Measurements from ENCODE around the gene GPR180. TPM values are rescaled to one million over a fixed set of nuclear protein-coding genes. Genes with fewer than 3 reads are reported as not detected.

Gene GPR180
- total RNA-seq, 1 donor from 2014 or later = 6.5 TPM

DNA sequence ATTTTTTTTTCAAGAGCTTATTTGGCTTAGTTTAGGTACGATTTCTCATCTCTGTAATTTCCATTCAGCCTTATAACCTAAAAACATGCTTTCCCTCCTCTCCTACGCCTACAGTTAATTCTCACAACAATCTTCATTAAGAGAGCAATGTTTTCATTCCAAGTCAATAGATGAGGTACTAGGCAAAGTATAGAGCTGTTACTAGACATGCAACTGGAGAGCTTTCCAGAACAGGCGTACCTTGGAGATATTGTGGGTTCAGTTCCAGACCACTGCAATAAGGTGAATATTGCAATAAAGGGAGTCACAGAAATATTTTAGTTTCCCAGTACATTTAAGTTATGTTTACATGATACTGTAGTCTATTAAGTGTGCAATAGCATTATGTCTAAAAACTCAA lies 40.5 kb upstream of the GPR180 start:
- H3K4me1 Mint-ChIP-seq (ENCODE audit: unreplicated experiment) = no peaks in the 10 kb centered on the region
- no peak overlapping the region for H3K27ac Mint-ChIP-seq (ENCODE audit: unreplicated experiment)
- no peak for DNase-seq (ENCODE audit: extremely low spot score, unreplicated experiment)
- no peak overlapping the region for H3K4me3 Mint-ChIP-seq (ENCODE audit: unreplicated experiment)
- no peaks in the 10 kb centered on the region for H3K36me3 Mint-ChIP-seq (ENCODE audit: unreplicated experiment)
- TF ChIP-seq, protein P1, sequence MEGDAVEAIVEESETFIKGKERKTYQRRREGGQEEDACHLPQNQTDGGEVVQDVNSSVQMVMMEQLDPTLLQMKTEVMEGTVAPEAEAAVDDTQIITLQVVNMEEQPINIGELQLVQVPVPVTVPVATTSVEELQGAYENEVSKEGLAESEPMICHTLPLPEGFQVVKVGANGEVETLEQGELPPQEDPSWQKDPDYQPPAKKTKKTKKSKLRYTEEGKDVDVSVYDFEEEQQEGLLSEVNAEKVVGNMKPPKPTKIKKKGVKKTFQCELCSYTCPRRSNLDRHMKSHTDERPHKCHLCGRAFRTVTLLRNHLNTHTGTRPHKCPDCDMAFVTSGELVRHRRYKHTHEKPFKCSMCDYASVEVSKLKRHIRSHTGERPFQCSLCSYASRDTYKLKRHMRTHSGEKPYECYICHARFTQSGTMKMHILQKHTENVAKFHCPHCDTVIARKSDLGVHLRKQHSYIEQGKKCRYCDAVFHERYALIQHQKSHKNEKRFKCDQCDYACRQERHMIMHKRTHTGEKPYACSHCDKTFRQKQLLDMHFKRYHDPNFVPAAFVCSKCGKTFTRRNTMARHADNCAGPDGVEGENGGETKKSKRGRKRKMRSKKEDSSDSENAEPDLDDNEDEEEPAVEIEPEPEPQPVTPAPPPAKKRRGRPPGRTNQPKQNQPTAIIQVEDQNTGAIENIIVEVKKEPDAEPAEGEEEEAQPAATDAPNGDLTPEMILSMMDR (IDR thresholded peaks at IDR 0.05) = no peak
- H3K9me3 Mint-ChIP-seq (ENCODE audit: unreplicated experiment) = no peaks in the 10 kb centered on the region
- H3K27me3 Mint-ChIP-seq (ENCODE audit: unreplicated experiment) = no peaks in the 10 kb centered on the region

DNA sequence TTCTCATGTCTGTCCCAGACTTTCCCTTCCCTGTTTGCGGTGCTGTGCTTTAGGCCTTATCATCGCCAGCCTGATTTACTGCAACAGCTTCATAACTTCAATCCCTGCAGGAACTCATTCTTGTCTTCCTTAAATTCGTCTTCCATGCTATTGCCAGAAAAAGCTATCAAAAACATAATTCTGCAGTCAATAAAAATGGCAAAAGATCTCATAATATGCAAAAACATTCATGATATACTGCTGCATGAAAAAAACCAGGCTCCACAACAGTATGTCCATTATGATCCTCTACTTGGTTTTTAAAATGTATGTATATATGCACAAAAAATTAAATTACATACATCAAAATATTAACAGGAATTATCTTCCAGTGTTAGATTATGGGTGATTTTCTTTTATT lies 34.1 kb upstream of the GPR180 start:
- H3K4me3 Mint-ChIP-seq (ENCODE audit: unreplicated experiment) = no peak overlapping the region
- peaks cover 30% of the 10 kb centered on the region for H3K36me3 Mint-ChIP-seq (ENCODE audit: unreplicated experiment)
- H3K9me3 Mint-ChIP-seq (ENCODE audit: unreplicated experiment) = no peaks in the 10 kb centered on the region
- no peaks in the 10 kb centered on the region for H3K27me3 Mint-ChIP-seq (ENCODE audit: unreplicated experiment)
- DNase-seq (ENCODE audit: extremely low spot score, unreplicated experiment) = no peak
- H3K4me1 Mint-ChIP-seq (ENCODE audit: unreplicated experiment) = no peaks in the 10 kb centered on the region
- H3K27ac Mint-ChIP-seq (ENCODE audit: unreplicated experiment) = no peak overlapping the region
- TF ChIP-seq, protein P1 (IDR thresholded peaks at IDR 0.05) = no peak

DNA sequence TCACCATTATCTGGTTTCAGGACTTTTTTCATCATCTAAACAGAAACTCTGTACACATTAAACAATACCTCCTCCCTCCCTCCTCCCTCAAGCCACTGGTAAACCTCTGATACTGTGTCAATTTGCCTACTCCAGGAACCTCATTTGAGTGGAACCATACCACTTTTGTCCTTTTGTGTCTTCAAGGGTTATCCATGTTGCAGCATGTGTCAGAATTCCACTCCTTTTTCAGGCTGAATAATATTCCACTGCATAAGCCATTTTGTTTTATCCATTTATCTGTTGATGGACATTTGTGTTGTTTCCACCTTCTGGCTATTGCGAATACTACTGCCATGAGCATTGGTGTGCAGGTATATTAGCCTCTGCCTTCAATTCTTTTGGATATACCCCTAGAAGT lies 33.2 kb upstream of the GPR180 start:
- H3K27ac Mint-ChIP-seq (ENCODE audit: unreplicated experiment) = no peak overlapping the region
- DNase-seq (ENCODE audit: extremely low spot score, unreplicated experiment) = no peak
- TF ChIP-seq, protein P1 (IDR thresholded peaks at IDR 0.05) = no peak
- H3K36me3 Mint-ChIP-seq (ENCODE audit: unreplicated experiment) = peaks cover 35% of the 10 kb centered on the region
- H3K4me3 Mint-ChIP-seq (ENCODE audit: unreplicated experiment) = no peak overlapping the region
- no peaks in the 10 kb centered on the region for H3K9me3 Mint-ChIP-seq (ENCODE audit: unreplicated experiment)
- no peaks in the 10 kb centered on the region for H3K27me3 Mint-ChIP-seq (ENCODE audit: unreplicated experiment)
- no peaks in the 10 kb centered on the region for H3K4me1 Mint-ChIP-seq (ENCODE audit: unreplicated experiment)

DNA sequence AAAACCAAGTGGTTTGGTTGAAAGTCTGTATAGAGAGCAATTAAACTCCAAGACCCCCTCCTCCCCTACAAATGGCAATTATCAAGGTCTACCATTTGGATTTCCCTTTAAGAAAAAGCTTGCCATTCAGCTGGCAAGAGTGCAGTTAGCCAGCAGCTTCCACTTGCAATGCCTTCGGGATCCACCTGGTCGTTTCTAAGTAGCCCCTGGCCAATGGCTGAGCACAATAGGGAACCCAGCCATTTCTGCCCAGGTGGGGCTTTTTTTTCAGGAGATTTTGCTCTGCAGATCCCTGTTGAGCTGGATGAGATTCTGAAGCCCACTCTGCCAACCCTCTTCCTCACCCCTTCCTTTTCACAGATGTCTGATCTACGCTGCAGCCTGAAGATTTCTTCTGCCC lies 32.0 kb upstream of the GPR180 start:
- DNase-seq (ENCODE audit: extremely low spot score, unreplicated experiment) = no peak
- Mint-ChIP-seq H3K9me3 (ENCODE audit: unreplicated experiment) (no peaks in the 10 kb centered on the region), H3K27ac (ENCODE audit: unreplicated experiment) (no peak overlapping the region), H3K36me3 (ENCODE audit: unreplicated experiment) (peaks cover 42% of the 10 kb centered on the region), H3K4me1 (ENCODE audit: unreplicated experiment) (no peaks in the 10 kb centered on the region), H3K4me3 (ENCODE audit: unreplicated experiment) (no peak overlapping the region), H3K27me3 (ENCODE audit: unreplicated experiment) (no peaks in the 10 kb centered on the region)
- TF ChIP-seq, protein P1 (IDR thresholded peaks at IDR 0.05) = no peak

DNA sequence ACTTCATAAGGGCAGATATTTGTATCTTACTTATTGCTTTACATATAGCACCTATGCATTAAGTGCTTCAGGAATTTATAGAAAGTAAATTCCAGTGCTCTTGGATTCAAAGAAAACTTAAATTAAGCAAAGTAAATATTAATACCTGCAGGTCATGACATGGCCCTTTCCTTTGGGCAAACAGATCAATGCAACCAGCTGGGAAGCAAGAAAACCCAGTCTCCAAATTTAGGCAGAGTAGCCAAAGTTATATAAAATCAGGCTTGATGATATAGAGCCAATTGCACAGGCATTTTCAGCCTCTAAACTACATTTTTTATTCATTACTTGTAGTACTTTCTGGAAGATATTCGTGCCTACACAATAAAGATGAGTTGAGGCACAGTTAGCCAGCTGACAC lies 22.6 kb upstream of the GPR180 start:
- H3K4me3 Mint-ChIP-seq (ENCODE audit: unreplicated experiment) = no peak overlapping the region
- TF ChIP-seq, protein P1 (IDR thresholded peaks at IDR 0.05) = no peak
- peaks cover 48% of the 10 kb centered on the region for H3K36me3 Mint-ChIP-seq (ENCODE audit: unreplicated experiment)
- no peaks in the 10 kb centered on the region for H3K4me1 Mint-ChIP-seq (ENCODE audit: unreplicated experiment)
- DNase-seq (ENCODE audit: extremely low spot score, unreplicated experiment) = no peak
- H3K27me3 Mint-ChIP-seq (ENCODE audit: unreplicated experiment) = no peaks in the 10 kb centered on the region
- H3K27ac Mint-ChIP-seq (ENCODE audit: unreplicated experiment) = no peak overlapping the region
- H3K9me3 Mint-ChIP-seq (ENCODE audit: unreplicated experiment) = peaks cover under 1% of the 10 kb centered on the region
